Omental fat pad (tissue), 4 donors: ENCODE data around the gene SMOC2. TPM values are rescaled to one million over a fixed set of nuclear protein-coding genes. Genes with fewer than 3 reads are reported as not detected.

ENCODE experiments used
- ATAC-seq: fragments of 150-250 bp; one replicate; pipeline ENCODE4 v1.9.1; 2016; ENCODE audit warnings: mild to moderate bottlenecking, moderate library complexity; ENCODE audit not compliant: low FRiP score
- DNase-seq: peaks from one replicate; pipeline ENCODE4 v3.0.0-alpha.2; 2019; ENCODE audit warnings: low spot score
- CTCF ChIP-seq, 3 donors: fragments of 450-650 bp; IDR thresholded peaks; one replicate each; pipeline ENCODE4 v1.5.1; 2016 to 2017; ENCODE audit warnings: antibody characterized with exemption in 3 of 3, mild to moderate bottlenecking in 3 of 3, moderate library complexity in 2 of 3
- total RNA-seq, 4 donors: library from RNA; depleted of rRNA; stranded (reverse); fragments of >200 nt; gene quantifications; one replicate each; pipeline ENCODE4 v1.1.0, GENCODE V29; 2016

Gene SMOC2
- total RNA-seq, 4 donors from 2014 or later = 53.1 to 164 (median 102) TPM

DNA sequence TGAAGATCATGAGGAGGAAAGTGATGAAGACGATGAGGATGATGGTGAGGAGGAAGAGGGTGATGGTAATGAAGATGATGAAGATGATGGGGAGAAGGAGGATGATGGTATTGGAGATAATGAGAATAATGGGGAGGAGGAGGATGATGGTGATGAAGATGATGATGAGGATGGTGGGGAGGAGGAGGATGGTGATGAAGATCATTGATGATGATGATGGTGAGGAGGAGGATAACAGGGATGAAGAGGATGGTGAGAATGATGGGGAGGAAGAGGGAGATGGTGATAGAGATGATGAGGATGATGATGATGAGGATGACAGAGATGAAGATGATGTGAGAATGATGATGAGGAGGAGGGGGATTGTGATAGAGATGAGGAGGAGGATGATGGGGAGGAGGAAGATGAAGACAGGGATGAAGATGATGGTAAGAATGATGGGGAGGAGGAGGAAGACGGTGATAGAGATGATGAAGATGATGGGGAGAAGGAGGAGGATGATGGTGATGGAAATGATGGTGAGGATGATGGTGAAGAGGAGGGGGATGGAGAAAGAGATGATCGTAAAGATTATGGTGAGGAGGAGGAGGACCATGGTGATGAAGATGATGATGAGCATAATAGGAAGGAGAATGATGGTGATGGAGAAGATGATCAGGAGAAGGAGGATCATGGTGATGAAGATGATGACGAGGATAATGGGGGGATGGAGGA, 273.7 kb downstream of the SMOC2 start:
- DNase-seq (no peak), ATAC-seq (no peak)
- no peak for TF ChIP-seq CTCF (IDR thresholded peaks at IDR 0.05)

- DNase-seq (no peak), ATAC-seq (no peak)
- no peak for TF ChIP-seq CTCF (IDR thresholded peaks at IDR 0.05)
Measured at GRCh38 chr6:168715643-168716481, 274.9 kb downstream of the SMOC2 start.

DNA sequence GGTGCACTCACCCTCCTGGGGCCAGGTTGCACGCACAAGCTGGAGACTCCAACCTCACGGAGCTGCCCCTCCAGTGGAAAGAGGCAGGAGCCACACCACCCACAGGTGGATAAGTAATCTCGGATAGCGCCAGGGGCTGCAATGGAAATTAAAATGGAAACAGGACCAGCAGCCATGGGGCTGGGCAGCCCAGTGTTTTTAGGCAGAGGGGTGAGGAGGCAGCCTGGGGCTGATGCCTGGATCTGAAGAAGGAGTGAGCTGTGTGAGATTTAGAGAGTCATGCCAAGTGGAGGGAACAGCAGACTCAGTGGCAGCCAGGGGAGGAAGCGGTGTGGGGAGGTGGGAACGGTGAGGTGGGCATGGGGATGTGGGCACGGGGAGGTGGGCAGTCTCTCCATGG, 275.6 kb downstream of the SMOC2 start:
- TF ChIP-seq CTCF (IDR thresholded peaks at IDR 0.05) = no peak

DNA sequence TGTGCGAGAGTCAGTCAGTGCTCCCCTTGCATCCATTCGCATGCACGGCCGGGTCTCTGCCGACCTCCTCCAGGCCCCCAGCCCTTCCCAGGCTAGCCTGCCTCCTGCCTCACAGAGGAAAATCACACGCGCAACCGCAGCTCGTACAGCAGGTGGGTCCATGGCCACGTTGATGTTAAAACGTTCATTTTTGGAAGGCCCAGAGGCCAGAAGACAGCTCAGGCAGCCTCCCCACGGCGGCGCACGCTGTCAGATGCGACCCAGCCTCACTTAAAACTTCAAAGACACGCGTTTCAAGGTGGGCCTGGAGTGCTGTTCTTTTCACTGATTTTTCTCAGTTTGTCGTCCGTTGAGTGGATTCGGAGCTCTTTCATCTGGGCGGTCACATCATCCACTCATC, 276.5 kb downstream of the SMOC2 start:
- DNase-seq (no peak), ATAC-seq (no peak)
- TF ChIP-seq CTCF (IDR thresholded peaks at IDR 0.05) = no peak

More for the DNA sequence above, 275.6 kb downstream of the SMOC2 start:
- ATAC-seq (no peak), DNase-seq (no peak)

Other genes starting within 250 kb of the SMOC2 start
- gene DACT2, start 121.4 kb upstream of the SMOC2 start, total RNA-seq = 1 to 10 TPM in 3 of 4 donors, under 1 TPM in 1; 0.63 to 3.9 (median 2.3) TPM